GM12891 (cell line): ENCODE results near the gene PRLR.

Experiments used
- DNase-seq: peaks from one replicate; pipeline ENCODE4 v3.0.0; 2011; ENCODE audit warnings: low spot score; ENCODE audit not compliant: insufficient read length
- FAIRE-seq: peaks from 2 replicates; lab custom pipeline; 2011; peaks lifted over from hg19 to GRCh38; lab: Jason Lieb, UNC
- PAX5 ChIP-seq: IDR thresholded peaks from 2 replicates; pipeline ENCODE4 v1.6.1; 2011; ENCODE audit warnings: low read length, moderate library complexity, mild to moderate bottlenecking; ENCODE audit not compliant: insufficient read depth, severe bottlenecking
- POLR2A ChIP-seq: IDR thresholded peaks from 2 replicates; pipeline ENCODE4 v1.6.1; 2011; ENCODE audit warnings: low read depth, low read length, control low read depth
- POLR2AphosphoS5 ChIP-seq: IDR thresholded peaks from 2 replicates; pipeline ENCODE4 v1.6.1; 2011; ENCODE audit warnings: low read depth, low read length, control low read depth
- POU2F2 ChIP-seq: IDR thresholded peaks from 2 replicates; pipeline ENCODE4 v1.6.1; 2011; ENCODE audit warnings: low read depth, mild to moderate bottlenecking, control low read depth, low read length, moderate library complexity
- SPI1 ChIP-seq: IDR thresholded peaks from 2 replicates; pipeline ENCODE4 v1.6.1; 2011; ENCODE audit warnings: low read depth, low read length, control low read depth
- TAF1 ChIP-seq: IDR thresholded peaks from 2 replicates; pipeline ENCODE4 v1.6.1; 2011; ENCODE audit warnings: low read depth, low read length, control low read depth

PRLR gene

DNA sequence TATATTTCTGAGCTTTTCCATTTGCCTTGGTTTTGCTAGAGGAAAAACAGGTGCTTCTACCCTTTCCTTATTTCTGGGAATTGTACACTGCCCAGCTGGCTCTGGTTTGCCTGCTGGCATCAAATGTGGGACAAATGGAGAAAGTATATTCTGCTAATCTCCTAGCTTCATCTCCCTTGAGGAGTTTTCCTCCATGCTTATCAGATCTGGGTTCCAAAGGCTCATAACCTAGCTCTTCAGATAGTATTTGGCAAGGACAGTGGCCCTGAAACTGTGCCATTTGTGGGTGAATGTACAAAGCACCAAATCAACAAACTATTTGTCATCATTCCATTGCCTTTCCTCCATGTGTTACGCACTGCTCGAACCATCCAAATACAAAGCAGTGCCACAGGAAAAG lies 16.2 kb downstream of the PRLR start:
- TF ChIP-seq POLR2A (no peak), POU2F2 (no peak), POLR2AphosphoS5 (no peak), PAX5 (no peak)
- FAIRE-seq, result no peak

DNA sequence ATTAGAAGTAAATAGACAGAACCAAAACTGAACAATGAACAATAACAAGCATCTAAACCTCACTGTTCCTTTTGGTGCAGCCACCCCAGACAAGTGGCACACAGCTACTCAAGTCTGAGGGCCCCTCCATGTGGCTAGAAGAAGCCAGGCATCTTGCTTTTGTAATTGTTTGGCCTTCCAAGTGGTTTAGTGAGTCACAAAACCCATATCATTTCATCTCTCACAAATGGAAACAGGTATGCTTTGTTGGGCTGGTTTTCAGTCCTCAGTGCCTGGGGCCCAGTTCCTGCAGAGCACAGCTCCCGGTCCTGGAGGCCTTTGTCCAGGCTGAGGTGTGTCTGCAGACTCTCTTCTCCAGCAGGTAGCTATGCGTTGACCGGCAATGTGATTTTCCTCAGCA lies 16.7 kb downstream of the PRLR start:
- TF ChIP-seq SPI1 (no peak), TAF1 (no peak), POLR2AphosphoS5 (no peak), POU2F2 (no peak), PAX5 (no peak), POLR2A (no peak)
- DNase-seq (no peak), FAIRE-seq (no peak)

More for the DNA sequence above, 16.2 kb downstream of the PRLR start:
- no peak for DNase-seq

DNA sequence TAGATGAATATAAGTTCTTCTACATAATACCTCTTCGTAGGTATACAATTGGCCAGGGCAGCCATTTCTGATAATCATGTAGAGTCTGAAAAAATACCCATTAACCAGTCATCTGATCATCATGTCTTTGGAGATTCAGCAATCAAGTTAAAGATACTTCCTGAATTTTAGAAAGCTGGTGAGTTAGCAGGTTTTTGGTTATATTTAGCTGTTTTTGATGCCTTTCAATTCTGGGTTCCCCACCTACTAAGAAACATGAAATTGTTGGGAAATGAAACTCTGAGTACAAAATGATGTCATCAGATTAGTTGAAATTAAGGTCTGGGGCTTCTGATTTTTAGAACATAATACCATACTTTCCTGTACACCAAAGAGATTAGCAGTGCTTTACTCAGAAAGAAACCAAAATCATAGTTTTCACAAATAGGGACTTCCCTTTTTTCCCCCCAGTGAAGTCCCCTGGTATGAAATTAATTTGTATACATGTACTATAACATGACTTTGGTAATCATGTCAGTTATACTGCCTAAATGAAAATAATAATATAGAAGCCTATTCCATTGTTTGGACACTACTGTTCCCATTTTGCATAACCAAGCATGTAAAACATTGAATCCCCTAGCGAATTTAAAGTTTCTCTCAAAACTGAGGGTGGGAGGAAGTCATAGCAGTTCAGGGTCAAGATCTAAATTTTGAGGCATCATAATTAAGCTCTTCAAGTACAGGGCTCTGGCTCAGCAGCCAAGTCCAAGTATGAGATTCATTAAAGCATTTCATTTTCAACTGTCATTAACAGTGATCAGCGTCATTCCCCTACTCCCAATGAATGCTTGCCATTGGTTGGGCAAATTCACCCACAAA lies 17.9 kb downstream of the PRLR start:
- no peak for FAIRE-seq
- no peak for DNase-seq

DNA sequence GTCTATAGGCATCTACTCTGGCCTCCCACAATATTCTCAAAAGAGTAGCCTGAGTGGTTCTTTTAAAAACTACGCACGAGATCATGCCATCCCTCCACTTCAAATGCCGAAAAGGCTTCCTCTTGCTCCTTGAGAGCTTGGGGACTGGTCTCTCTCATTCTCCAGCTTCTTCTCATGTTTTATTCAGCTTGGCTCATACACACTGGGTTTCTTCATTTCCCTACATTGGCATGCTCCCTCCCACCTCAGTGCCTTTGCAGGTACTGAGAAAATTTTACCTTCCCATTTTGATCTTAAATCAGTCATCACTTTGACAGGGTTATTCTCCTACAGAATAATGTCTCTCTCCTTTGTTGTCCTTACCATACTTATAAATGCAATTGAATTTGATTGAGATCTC lies 20.4 kb downstream of the PRLR start:
- FAIRE-seq (no peak), DNase-seq (no peak)
- no peak for TF ChIP-seq POLR2A
- TF ChIP-seq SPI1, result no peak
- no peak for TF ChIP-seq TAF1
- no peak for TF ChIP-seq POLR2AphosphoS5
- TF ChIP-seq PAX5, result no peak
- TF ChIP-seq POU2F2, result no peak

More for the DNA sequence above, 17.9 kb downstream of the PRLR start:
- peak; percentile 84 for TF ChIP-seq SPI1
- TF ChIP-seq POLR2A, result no peak

DNA sequence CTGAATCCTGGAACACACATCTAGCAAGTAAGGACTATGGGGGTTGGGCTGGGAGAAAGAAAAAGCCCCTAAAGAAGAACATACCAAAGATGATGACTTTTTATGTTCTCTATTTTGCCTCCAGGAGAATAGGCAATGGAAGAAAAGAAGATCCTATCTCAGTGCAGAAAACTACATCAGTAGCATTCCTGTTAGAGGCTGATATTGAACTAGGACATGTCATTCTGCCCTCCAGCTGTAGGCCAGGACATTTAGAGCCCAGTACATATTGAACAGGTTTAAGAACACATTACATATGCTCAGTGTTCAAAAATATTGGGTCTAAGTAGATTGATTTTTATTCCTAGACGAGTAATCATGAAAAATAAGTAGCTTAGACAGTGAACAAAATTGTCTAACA lies 24.7 kb downstream of the PRLR start:
- DNase-seq, result no peak
- no peak for TF ChIP-seq POLR2AphosphoS5
- no peak for TF ChIP-seq TAF1
- no peak for TF ChIP-seq POU2F2
- no peak for TF ChIP-seq POLR2A
- TF ChIP-seq PAX5, result no peak
- TF ChIP-seq SPI1, result no peak
- no peak for FAIRE-seq

DNA sequence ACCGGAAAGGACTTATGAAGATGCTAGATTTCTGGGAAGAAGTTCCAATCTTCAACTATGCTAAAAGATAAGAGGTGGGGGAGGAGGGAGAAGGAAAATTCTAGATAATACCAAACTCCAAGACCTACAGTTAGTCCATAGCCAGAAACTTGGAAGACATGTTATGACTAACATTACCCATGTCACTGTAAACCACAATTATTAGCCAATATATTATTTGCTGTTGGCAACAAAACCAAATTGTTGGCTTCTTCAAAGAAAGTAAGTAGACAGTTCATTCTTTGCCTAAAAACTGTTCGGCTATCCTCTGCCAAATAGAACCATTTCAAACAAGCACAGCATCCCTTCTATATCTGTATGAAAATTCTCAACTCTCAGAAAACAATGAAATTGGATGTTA lies 25.1 kb downstream of the PRLR start:
- no peak for TF ChIP-seq POU2F2
- no peak for TF ChIP-seq PAX5
- no peak for TF ChIP-seq SPI1
- TF ChIP-seq TAF1, result no peak
- TF ChIP-seq POLR2A, result no peak
- TF ChIP-seq POLR2AphosphoS5, result no peak
- FAIRE-seq (no peak), DNase-seq (no peak)

DNA sequence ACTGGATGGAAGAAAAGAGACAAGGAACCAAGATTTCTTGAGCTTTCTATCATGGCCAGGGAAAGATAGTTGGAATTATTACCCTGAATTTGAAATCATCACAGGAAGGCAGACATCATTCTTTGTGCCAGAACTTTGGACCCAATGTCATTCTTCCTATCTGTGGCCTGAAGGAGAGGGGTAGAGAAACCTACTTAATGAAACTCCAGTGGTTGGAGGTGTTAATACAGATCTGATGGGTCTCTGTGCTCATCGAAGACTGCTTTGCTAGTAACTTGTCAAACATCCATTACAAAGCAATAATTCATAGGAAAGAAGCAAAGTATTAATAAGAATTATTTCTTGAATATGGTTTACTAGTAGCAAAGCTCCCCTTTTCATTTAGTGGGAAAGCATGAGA lies 26.9 kb downstream of the PRLR start:
- DNase-seq (no peak), FAIRE-seq (no peak)
- no peak for TF ChIP-seq SPI1

DNA sequence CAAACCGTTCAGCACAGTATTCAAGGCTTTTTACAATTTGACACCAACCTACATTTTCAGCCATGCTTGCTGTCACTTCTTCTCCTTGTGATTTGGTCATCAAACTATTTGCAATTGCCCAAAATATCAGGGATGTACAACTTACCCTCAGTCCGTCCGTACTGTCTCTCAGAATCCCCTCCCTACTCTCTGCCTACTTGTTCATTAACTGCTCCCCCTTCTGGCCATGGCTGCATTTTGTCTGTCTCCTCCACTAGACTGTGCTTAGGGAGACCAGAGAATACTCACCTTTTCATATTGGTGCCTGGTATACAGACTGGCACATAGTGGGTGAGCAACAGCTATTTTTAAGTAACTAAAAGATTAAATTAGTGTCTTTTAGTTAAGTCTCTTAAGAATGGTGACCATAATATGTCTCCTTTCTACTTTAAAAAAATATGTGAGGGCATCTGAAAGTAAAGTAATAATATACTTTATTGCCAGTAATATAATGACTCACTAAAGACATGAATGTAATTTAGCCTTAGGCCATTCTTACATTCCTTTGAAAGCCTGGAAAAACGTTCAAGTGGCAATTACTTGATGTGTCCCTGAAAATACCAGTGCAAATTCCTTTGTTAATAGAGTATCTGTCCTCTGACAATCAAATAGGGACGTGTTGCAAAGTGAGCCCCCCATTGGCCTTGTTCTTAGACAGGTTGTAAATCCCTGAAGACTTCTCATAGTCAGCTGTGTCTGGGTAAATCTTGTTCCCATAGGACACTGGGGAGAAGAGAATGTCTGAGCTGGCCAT lies 27.8 kb downstream of the PRLR start:
- TF ChIP-seq POLR2A (no peak), POLR2AphosphoS5 (no peak)
- DNase-seq, result no peak
- peak; percentile 85 for FAIRE-seq

DNA sequence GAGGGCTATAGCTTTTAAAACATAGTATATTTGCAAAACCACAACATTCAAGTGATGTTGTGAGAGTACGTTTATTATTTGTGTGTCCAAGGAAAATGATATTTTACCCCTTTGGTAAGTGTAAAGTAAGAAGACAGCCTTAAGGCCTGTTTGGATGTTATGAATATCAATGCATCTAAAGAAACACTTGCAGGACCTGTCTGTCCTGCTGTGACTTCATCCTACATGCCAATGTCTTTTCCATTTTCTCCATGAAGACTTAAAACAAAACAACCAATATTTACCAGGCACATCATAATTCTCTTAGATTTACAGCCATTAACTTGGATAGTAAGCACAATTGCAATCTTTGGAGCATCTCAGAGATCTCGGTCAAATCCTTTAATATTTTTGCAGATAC lies 29.0 kb downstream of the PRLR start:
- TF ChIP-seq POU2F2, result no peak
- TF ChIP-seq SPI1, result no peak
- no peak for TF ChIP-seq PAX5
- TF ChIP-seq TAF1, result no peak
- TF ChIP-seq POLR2AphosphoS5, result no peak
- no peak for TF ChIP-seq POLR2A
- FAIRE-seq (no peak), DNase-seq (no peak)

DNA sequence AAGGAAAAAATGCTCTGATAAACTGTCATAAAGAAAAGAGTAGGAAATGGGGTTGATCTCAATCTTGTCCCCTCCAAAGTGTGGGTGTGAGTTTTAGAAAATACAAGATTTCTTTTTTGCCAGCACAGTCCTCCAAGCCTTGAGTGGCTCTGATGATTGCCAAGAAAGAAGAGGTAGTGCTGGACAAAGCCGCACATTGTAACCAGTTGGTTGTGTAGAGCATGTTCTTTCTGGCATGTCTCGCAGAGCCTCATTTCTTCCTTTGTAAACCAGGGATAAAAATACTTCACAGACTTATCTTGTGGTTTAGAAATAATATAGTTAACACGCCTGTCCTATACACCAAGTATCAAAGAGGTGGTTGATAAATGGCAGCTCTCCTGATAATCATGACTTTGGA lies 30.4 kb downstream of the PRLR start:
- no peak for DNase-seq
- TF ChIP-seq TAF1, result no peak
- TF ChIP-seq POLR2AphosphoS5, result no peak
- TF ChIP-seq PAX5, result no peak
- TF ChIP-seq POU2F2, result no peak
- TF ChIP-seq SPI1, result no peak
- TF ChIP-seq POLR2A, result no peak
- no peak for FAIRE-seq
